ENCODE data around the gene RRAGD. TPM values are rescaled to one million over a fixed set of nuclear protein-coding genes. Genes with fewer than 3 reads are reported as not detected.

Gene RRAGD
- total and polyA plus RNA-seq, 2 of the 8 experiments (the other 6 are each of a cell fraction or from before 2014, with no cell fraction given) = 7.2 to 30.8 TPM

DNA sequence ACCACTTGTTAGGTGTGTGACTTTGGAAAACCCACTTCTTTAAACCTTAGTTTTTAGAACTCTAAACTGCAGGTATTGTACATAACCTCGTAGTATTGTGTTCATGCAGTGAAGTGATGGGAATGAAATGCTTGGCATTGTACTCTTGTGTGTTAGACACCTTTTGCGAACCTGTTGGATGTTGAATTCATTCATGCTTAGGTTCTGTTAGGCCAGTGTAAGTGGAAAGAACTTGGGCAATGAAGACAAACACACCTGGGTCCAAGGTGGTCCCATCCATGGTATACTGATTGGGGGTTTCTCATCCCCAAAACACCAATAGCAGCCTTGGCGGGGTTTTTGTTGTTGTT is 22.1 kb upstream of the RRAGD start (continued):
- TF ChIP-seq SIX5 (IDR thresholded peaks at IDR 0.05; ENCODE audit: low read depth, low read length) (no peak), CTBP2 (IDR thresholded peaks at IDR 0.05; ENCODE audit: borderline replicate concordance, insufficient read depth, insufficient read length, low read length) (no peak), TBP (IDR thresholded peaks at IDR 0.05; ENCODE audit: low read depth, low read length) (no peak)
